KMS-11 (cell line): Measurements from ENCODE around the gene PGF.

Experiments
- H2AFZ ChIP-seq: fragments of 200-600 bp; sonication (generic); 2 replicates; pipeline ENCODE4 v1.6.1; 2016; ENCODE audit warnings: antibody characterized with exemption, mixed run types, low read depth
- H3K27ac ChIP-seq: fragments of 200-600 bp; sonication (generic); 2 replicates; pipeline ENCODE4 v1.6.1; 2016; ENCODE audit warnings: mild to moderate bottlenecking, mixed run types
- H3K27me3 ChIP-seq: fragments of 200-600 bp; sonication (generic); 2 replicates; pipeline ENCODE4 v1.6.1; 2017; ENCODE audit warnings: mild to moderate bottlenecking, low read depth, mixed run types, moderate library complexity; ENCODE audit not compliant: insufficient read depth
- H3K36me3 ChIP-seq: fragments of 200-600 bp; sonication (generic); 2 replicates; pipeline ENCODE4 v1.6.1; 2017; ENCODE audit warnings: mild to moderate bottlenecking, mixed run types; ENCODE audit not compliant: insufficient read depth
- H3K4me1 ChIP-seq: fragments of 200-600 bp; sonication (generic); 2 replicates; pipeline ENCODE4 v1.6.1; 2016; ENCODE audit warnings: mild to moderate bottlenecking, low read depth, mixed run types; ENCODE audit not compliant: poor library complexity, severe bottlenecking
- H3K4me2 ChIP-seq: fragments of 200-600 bp; sonication (generic); 2 replicates; pipeline ENCODE4 v1.7.0; 2016; ENCODE audit warnings: mild to moderate bottlenecking, mixed run types
- H3K4me3 ChIP-seq: fragments of 200-600 bp; sonication (generic); IDR thresholded peaks from 2 replicates; pipeline ENCODE4 v1.6.1; 2017; ENCODE audit warnings: low read depth, low read length, mixed read lengths; ENCODE audit not compliant: insufficient read depth
- H3K79me2 ChIP-seq: fragments of 200-600 bp; sonication (generic); 2 replicates; pipeline ENCODE4 v1.6.1; 2016; ENCODE audit warnings: low read depth, mixed run types; ENCODE audit not compliant: insufficient read depth
- H3K9ac ChIP-seq: fragments of 200-600 bp; sonication (generic); 2 replicates; pipeline ENCODE4 v1.6.1; 2016; ENCODE audit warnings: mild to moderate bottlenecking, mixed run types
- H4K20me1 ChIP-seq: fragments of 200-600 bp; sonication (generic); 2 replicates; pipeline ENCODE4 v1.6.1; 2016; ENCODE audit warnings: mild to moderate bottlenecking, mixed run types; ENCODE audit not compliant: insufficient read depth
- TF ChIP-seq, protein P1 (sequence below): fragments of 200-600 bp; sonication (generic); conservative IDR thresholded peaks from 2 replicates; pipeline ENCODE4 v1.6.1; 2017; ENCODE audit warnings: low read depth, mild to moderate bottlenecking, antibody characterized with exemption, low read length, moderate library complexity, mixed read lengths

The PGF gene

DNA sequence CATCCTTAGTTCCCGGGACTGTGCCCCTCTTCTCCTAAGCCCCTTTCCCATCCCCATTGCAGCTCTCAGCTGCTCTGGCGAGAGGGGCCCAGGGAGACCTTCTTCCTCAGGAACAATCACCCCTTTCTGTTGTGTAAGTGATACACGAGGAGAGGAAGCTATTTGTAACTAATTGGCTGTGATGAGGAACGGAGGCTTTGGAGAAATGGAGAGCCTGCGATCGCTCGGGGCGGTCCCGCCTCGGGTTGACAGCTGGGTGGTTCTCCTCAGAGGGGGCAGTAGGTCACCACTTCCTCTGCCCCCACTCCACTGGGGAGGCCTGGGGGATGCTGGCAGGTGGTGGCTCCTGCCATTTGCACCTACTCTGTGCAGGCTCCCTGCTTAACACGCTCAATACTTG is 6.6 kb upstream of the PGF start:
- TF ChIP-seq, protein P1, sequence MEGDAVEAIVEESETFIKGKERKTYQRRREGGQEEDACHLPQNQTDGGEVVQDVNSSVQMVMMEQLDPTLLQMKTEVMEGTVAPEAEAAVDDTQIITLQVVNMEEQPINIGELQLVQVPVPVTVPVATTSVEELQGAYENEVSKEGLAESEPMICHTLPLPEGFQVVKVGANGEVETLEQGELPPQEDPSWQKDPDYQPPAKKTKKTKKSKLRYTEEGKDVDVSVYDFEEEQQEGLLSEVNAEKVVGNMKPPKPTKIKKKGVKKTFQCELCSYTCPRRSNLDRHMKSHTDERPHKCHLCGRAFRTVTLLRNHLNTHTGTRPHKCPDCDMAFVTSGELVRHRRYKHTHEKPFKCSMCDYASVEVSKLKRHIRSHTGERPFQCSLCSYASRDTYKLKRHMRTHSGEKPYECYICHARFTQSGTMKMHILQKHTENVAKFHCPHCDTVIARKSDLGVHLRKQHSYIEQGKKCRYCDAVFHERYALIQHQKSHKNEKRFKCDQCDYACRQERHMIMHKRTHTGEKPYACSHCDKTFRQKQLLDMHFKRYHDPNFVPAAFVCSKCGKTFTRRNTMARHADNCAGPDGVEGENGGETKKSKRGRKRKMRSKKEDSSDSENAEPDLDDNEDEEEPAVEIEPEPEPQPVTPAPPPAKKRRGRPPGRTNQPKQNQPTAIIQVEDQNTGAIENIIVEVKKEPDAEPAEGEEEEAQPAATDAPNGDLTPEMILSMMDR, result no peak

DNA sequence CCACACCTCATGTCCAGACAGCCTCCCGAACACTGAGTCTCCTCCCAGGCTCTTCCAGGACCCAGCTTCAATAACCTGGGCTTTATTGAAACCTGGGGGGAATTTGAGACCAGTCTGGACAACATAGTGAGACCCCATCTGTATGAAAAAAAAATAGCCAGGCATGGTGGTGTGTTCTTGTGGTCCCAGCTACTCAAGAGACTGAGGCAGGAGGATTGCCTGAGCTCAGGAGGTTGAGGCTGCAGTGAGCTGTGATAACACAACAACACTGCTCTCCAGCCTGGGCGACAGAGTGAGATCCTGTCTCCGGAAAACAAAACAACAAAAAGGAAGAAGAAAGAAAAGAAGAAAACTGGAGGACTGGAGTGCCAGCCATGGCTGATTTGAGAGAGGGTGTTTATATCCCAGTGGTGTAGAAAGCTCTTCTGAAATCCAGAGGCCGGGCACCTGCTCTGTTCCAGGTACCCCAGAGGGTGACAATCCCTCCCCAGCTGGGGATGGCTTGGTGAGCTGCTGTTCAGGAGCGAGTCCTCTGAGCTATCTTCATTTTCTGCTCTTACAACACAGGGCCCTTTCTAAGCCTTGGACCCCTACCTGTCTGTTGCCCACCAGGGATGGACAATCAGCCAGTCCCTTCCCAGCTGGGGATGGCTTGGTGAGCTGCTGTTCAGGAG is 6.0 kb upstream of the PGF start:
- Histone ChIP-seq H3K36me3 (no peaks in the 10 kb centered on the region), H3K27ac (no peak overlapping the region), H3K9ac (no peak overlapping the region), H4K20me1 (no peaks in the 10 kb centered on the region), H3K27me3 (peaks cover 3% of the 10 kb centered on the region), H3K79me2 (no peaks in the 10 kb centered on the region), H3K4me3 (no peak overlapping the region), H3K4me2 (no peak overlapping the region), H3K4me1 (no peaks in the 10 kb centered on the region), H2AFZ (no peak overlapping the region)
- TF ChIP-seq, protein P1, result no peak

More for the DNA sequence above, 6.6 kb upstream of the PGF start:
- H3K9ac ChIP-seq, result no peak overlapping the region
- no peaks in the 10 kb centered on the region for H3K36me3 ChIP-seq
- peaks cover 3% of the 10 kb centered on the region for H3K27me3 ChIP-seq
- no peak overlapping the region for H3K27ac ChIP-seq
- no peaks in the 10 kb centered on the region for H3K79me2 ChIP-seq
- no peak overlapping the region for H2AFZ ChIP-seq
- H3K4me1 ChIP-seq, result no peaks in the 10 kb centered on the region
- H4K20me1 ChIP-seq, result no peaks in the 10 kb centered on the region
- H3K4me3 ChIP-seq, result no peak overlapping the region
- no peak overlapping the region for H3K4me2 ChIP-seq

- no peak overlapping the region for H3K9ac ChIP-seq
- no peak overlapping the region for H3K4me2 ChIP-seq
- no peak overlapping the region for H3K4me3 ChIP-seq
- no peaks in the 10 kb centered on the region for H3K79me2 ChIP-seq
- no peaks in the 10 kb centered on the region for H4K20me1 ChIP-seq
- H3K4me1 ChIP-seq, result no peaks in the 10 kb centered on the region
- H3K36me3 ChIP-seq, result no peaks in the 10 kb centered on the region
- H3K27me3 ChIP-seq, result peaks cover 3% of the 10 kb centered on the region
- no peak overlapping the region for H3K27ac ChIP-seq
- TF ChIP-seq, protein P1, result no peak
- no peak overlapping the region for H2AFZ ChIP-seq
Observed at GRCh38 chr14:74960736-74961135, 5.3 kb upstream of the PGF start.

DNA sequence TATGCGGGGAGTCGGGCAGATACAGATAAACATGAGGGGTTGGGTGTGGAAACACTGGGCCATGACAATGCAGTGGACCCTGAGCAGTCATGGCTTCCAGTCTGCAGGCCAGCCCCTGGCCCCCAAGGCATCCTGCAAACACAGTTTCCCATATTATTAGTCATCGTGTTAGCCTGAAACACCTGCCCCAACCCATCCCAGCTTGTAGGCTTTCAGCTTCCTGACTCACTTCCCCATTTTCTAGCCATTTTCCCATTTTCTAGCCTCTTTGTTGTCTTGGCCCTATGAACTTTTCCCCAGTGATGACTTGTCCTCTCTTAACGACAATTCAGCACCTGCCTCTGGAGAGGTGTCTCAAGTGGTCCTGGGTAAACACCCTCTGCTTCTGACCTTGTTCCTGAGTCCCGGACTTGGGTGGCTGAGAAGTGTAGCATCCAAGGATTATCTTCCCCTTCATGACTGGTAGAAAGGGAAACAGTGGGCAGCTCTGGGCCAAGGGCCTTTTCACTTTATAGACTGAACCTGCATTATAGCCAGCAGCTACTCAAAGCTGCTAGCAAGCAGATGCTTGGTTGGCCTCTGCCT is 4.3 kb upstream of the PGF start:
- no peak overlapping the region for H3K4me2 ChIP-seq
- H3K79me2 ChIP-seq, result no peaks in the 10 kb centered on the region

More for the DNA sequence above, 4.3 kb upstream of the PGF start:
- no peak overlapping the region for H3K9ac ChIP-seq
- no peak overlapping the region for H2AFZ ChIP-seq
- H3K4me3 ChIP-seq, result no peak overlapping the region
- H4K20me1 ChIP-seq, result no peaks in the 10 kb centered on the region
- no peaks in the 10 kb centered on the region for H3K4me1 ChIP-seq
- no peaks in the 10 kb centered on the region; the same call in 1 of the 2 replicates for H3K27me3 ChIP-seq
- TF ChIP-seq, protein P1, result no peak
- H3K36me3 ChIP-seq, result no peaks in the 10 kb centered on the region
- no peak overlapping the region for H3K27ac ChIP-seq
